SK-N-SH treated with all-trans-retinoic acid at 6 μM for 48 hours (cell line): Measurements from ENCODE around the gene ALDOC.

Experiments
- ATAC-seq: fragments of 200-7000 bp; cut with Tn5 transposase; 3 replicates; pipeline ENCODE4 v1.9.1; 2020; ENCODE audit warnings: mild to moderate bottlenecking, moderate library complexity
- BACH2 ChIP-seq: fragments of 250-450 bp; sonication (Bioruptor Pico); IDR thresholded peaks from 2 replicates; pipeline ENCODE4 v1.9.0; 2021; ENCODE audit warnings: mild to moderate bottlenecking, borderline replicate concordance
- CSDC2 ChIP-seq: fragments of 250-450 bp; sonication (Bioruptor Pico); IDR thresholded peaks from 2 replicates; pipeline ENCODE4 v1.5.0; 2020; ENCODE audit warnings: mild to moderate bottlenecking, moderate library complexity
- ESRRG ChIP-seq: fragments of 250-450 bp; sonication (Bioruptor Pico); IDR thresholded peaks from 2 replicates; pipeline ENCODE4 v1.6.1; 2021; ENCODE audit warnings: mild to moderate bottlenecking
- GLIS3 ChIP-seq: fragments of 250-450 bp; sonication (Bioruptor Pico); IDR thresholded peaks from 2 replicates; pipeline ENCODE4 v1.5.0; 2020; ENCODE audit warnings: mild to moderate bottlenecking, moderate library complexity
- ISL1 ChIP-seq: fragments of 250-450 bp; sonication (Bioruptor Pico); IDR thresholded peaks from 2 replicates; pipeline ENCODE4 v2.1.2; 2022; ENCODE audit warnings: mild to moderate bottlenecking, moderate library complexity
- OSR1 ChIP-seq: fragments of 250-450 bp; sonication (Bioruptor Pico); IDR thresholded peaks from 2 replicates; pipeline ENCODE4 v1.8.0; 2022; ENCODE audit warnings: moderate library complexity, mild to moderate bottlenecking, inconsistent platforms
- RARB ChIP-seq: fragments of 250-450 bp; sonication (Bioruptor Pico); IDR thresholded peaks from 2 replicates; pipeline ENCODE4 v1.8.0; 2021; ENCODE audit warnings: mild to moderate bottlenecking, moderate library complexity
- SNAI2 ChIP-seq: fragments of 250-450 bp; sonication (Bioruptor Pico); IDR thresholded peaks from 2 replicates; pipeline ENCODE4 v1.5.0; 2020; ENCODE audit warnings: mild to moderate bottlenecking, moderate library complexity
- TCF4 ChIP-seq: fragments of 250-450 bp; sonication (Bioruptor Pico); IDR thresholded peaks from 2 replicates; pipeline ENCODE4 v1.8.0; 2021; ENCODE audit warnings: mild to moderate bottlenecking, moderate library complexity, borderline replicate concordance
- TOX ChIP-seq: fragments of 250-450 bp; sonication (Bioruptor Pico); IDR thresholded peaks from 2 replicates; pipeline ENCODE4 v1.8.0; 2021; ENCODE audit warnings: mild to moderate bottlenecking, moderate library complexity, borderline replicate concordance
- ZC3H10 ChIP-seq: fragments of 250-450 bp; sonication (Bioruptor Pico); IDR thresholded peaks from 2 replicates; pipeline ENCODE4 v1.5.1; 2021; ENCODE audit warnings: mild to moderate bottlenecking, moderate library complexity
- ZFP3 ChIP-seq: fragments of 250-450 bp; sonication (Bioruptor Pico); IDR thresholded peaks from 2 replicates; pipeline ENCODE4 v1.5.0; 2020; ENCODE audit warnings: mild to moderate bottlenecking, moderate library complexity
- ZFP30 ChIP-seq: fragments of 450-650 bp; formaldehyde crosslinking; IDR thresholded peaks from 2 replicates; pipeline ENCODE4 v1.5.0; 2022; ENCODE audit warnings: mild to moderate bottlenecking, moderate library complexity
- ZNF565 ChIP-seq: fragments of 450-650 bp; formaldehyde crosslinking; conservative IDR thresholded peaks from 2 replicates; pipeline ENCODE4 v1.5.0; 2020; ENCODE audit warnings: low read depth, mild to moderate bottlenecking, moderate library complexity
- ZNF70 ChIP-seq: fragments of 450-650 bp; formaldehyde crosslinking; IDR thresholded peaks from 2 replicates; pipeline ENCODE4 v1.5.0; 2020; ENCODE audit warnings: mild to moderate bottlenecking, moderate library complexity
- ZNF8 ChIP-seq: fragments of 450-650 bp; formaldehyde crosslinking; IDR thresholded peaks from 2 replicates; pipeline ENCODE4 v1.5.0; 2020; ENCODE audit warnings: mild to moderate bottlenecking, moderate library complexity
- TF ChIP-seq, protein P1 (sequence below): fragments of 250-450 bp; sonication (Bioruptor Pico); IDR thresholded peaks from 2 replicates; pipeline ENCODE4 v1.8.0; 2021; ENCODE audit warnings: low read depth, mild to moderate bottlenecking, moderate library complexity, borderline replicate concordance
- TF ChIP-seq, protein P2 (sequence below): fragments of 250-450 bp; sonication (Bioruptor Pico); IDR thresholded peaks from 2 replicates; pipeline ENCODE4 v1.5.1; 2021; ENCODE audit warnings: mild to moderate bottlenecking, moderate library complexity
- TF ChIP-seq, protein P3 (sequence below): fragments of 250-450 bp; sonication (Bioruptor Pico); IDR thresholded peaks from 2 replicates; pipeline ENCODE4 v1.8.0; 2020; ENCODE audit warnings: mild to moderate bottlenecking, moderate library complexity, borderline replicate concordance
- TF ChIP-seq, protein P4 (sequence below): fragments of 250-450 bp; sonication (Bioruptor Pico); IDR thresholded peaks from 2 replicates; pipeline ENCODE4 v1.5.1; 2020; ENCODE audit warnings: low read depth, mild to moderate bottlenecking, moderate library complexity

The ALDOC gene

DNA sequence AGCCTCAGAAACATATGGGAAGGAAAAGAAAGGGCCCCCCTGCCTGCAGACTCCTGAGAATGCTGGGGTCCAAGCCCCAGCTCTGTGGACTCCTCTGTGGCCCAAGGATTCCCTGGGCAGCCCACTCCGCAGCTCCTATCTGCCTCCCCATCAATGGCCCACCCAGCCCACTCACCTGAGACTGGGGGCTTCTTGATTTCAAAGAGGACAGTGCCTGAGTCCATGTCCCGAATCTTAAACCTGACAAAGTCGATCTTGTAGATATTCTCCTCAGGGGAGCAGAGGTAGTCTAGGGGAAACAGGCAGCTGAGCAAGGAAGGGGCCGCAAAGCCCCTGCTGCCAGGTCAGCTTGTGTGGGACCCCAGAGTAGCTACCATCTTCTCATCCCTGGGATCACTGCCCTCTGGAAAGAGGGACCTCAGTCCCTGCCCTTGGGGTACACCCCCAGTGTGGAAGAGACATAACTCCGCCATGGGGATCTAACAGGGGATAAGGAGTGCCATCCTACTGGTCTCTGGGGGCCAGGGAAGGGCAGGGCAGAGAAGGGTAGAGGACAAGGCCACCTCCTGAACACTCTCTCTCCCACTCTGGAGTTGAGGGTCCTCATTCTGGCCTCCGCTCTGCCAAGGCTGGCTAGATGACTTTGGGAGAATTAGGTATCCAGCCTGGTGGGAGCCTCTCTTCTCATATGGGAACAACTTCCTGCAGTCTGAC, 28.1 kb downstream of the ALDOC start:
- ATAC-seq, result no peak
- TF ChIP-seq, protein P1, sequence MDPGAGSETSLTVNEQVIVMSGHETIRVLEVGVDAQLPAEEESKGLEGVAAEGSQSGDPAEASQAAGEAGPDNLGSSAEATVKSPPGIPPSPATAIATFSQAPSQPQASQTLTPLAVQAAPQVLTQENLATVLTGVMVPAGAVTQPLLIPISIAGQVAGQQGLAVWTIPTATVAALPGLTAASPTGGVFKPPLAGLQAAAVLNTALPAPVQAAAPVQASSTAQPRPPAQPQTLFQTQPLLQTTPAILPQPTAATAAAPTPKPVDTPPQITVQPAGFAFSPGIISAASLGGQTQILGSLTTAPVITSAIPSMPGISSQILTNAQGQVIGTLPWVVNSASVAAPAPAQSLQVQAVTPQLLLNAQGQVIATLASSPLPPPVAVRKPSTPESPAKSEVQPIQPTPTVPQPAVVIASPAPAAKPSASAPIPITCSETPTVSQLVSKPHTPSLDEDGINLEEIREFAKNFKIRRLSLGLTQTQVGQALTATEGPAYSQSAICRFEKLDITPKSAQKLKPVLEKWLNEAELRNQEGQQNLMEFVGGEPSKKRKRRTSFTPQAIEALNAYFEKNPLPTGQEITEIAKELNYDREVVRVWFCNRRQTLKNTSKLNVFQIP (CRISPR knock-in tag), result no peak
- TF ChIP-seq, protein P2, sequence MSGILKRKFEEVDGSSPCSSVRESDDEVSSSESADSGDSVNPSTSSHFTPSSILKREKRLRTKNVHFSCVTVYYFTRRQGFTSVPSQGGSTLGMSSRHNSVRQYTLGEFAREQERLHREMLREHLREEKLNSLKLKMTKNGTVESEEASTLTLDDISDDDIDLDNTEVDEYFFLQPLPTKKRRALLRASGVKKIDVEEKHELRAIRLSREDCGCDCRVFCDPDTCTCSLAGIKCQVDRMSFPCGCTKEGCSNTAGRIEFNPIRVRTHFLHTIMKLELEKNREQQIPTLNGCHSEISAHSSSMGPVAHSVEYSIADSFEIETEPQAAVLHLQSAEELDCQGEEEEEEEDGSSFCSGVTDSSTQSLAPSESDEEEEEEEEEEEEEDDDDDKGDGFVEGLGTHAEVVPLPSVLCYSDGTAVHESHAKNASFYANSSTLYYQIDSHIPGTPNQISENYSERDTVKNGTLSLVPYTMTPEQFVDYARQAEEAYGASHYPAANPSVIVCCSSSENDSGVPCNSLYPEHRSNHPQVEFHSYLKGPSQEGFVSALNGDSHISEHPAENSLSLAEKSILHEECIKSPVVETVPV (CRISPR knock-in tag), result no peak
- TF ChIP-seq GLIS3 (CRISPR knock-in tag) (no peak), ESRRG (no peak), ISL1 (CRISPR knock-in tag) (no peak), ZFP3 (CRISPR knock-in tag) (no peak)
- TF ChIP-seq, all 23 proteins: peak for 0

DNA sequence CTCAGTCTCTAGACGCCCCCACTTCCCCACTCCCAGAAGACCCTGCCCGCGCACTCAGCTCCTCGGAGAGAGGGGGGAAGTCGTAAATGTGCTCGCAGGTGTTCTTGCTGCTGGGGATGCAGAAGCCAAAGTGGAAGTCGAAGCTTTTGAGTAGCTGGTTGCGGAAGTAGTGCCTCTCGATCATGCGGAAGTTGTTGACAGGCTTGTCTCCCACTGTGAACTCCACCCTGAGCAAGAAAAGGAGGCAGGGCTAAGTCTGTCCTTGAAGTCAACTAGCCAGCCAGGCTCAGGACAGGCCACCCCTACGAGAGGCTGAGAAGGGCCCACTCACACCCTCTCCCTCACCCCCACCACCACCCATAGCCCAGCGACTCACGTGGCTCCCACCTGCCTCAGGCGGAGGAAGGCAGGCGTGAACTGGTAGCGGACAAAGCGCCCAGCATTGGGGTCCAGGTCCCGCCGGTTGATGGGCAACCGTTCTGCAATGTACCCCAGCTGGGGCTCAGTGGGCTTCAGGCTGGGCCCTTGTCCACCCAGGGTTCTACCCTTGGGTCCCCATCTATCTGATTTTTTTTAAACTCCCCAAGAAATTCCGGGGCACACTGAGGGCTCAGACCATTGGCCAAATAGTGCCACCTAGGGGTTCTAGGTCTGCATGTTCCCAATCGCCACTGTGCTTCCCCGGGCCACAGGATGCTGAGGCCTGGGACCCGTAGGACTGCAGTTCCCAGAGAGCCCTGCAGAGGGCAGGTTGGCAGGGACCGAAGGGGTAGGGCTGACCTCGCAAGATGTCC, 28.9 kb downstream of the ALDOC start:
- peak; percentile 78 for ATAC-seq
- TF ChIP-seq RARB (CRISPR knock-in tag) (no peak), GLIS3 (CRISPR knock-in tag) (no peak), ZFP30 (CRISPR knock-in tag) (no peak), ZFP3 (CRISPR knock-in tag) (no peak), OSR1 (CRISPR knock-in tag) (no peak), ZC3H10 (CRISPR knock-in tag) (no peak), CSDC2 (CRISPR knock-in tag) (no peak), ZNF8 (no peak), ZNF70 (CRISPR knock-in tag) (no peak), BACH2 (CRISPR knock-in tag) (no peak), ZNF565 (CRISPR knock-in tag) (no peak), TCF4 (no peak), ISL1 (CRISPR knock-in tag) (no peak), TOX (no peak), SNAI2 (no peak)
- TF ChIP-seq, protein P3, sequence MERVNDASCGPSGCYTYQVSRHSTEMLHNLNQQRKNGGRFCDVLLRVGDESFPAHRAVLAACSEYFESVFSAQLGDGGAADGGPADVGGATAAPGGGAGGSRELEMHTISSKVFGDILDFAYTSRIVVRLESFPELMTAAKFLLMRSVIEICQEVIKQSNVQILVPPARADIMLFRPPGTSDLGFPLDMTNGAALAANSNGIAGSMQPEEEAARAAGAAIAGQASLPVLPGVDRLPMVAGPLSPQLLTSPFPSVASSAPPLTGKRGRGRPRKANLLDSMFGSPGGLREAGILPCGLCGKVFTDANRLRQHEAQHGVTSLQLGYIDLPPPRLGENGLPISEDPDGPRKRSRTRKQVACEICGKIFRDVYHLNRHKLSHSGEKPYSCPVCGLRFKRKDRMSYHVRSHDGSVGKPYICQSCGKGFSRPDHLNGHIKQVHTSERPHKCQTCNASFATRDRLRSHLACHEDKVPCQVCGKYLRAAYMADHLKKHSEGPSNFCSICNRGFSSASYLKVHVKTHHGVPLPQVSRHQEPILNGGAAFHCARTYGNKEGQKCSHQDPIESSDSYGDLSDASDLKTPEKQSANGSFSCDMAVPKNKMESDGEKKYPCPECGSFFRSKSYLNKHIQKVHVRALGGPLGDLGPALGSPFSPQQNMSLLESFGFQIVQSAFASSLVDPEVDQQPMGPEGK (CRISPR knock-in tag), result no peak
- TF ChIP-seq, protein P2 (CRISPR knock-in tag), result no peak
- TF ChIP-seq, protein P1 (CRISPR knock-in tag), result no peak
- TF ChIP-seq, protein P4, sequence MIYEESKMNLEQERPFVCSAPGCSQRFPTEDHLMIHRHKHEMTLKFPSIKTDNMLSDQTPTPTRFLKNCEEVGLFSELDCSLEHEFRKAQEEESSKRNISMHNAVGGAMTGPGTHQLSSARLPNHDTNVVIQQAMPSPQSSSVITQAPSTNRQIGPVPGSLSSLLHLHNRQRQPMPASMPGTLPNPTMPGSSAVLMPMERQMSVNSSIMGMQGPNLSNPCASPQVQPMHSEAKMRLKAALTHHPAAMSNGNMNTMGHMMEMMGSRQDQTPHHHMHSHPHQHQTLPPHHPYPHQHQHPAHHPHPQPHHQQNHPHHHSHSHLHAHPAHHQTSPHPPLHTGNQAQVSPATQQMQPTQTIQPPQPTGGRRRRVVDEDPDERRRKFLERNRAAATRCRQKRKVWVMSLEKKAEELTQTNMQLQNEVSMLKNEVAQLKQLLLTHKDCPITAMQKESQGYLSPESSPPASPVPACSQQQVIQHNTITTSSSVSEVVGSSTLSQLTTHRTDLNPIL, result no peak
- TF ChIP-seq, all 23 proteins: peak for 0
